Activated CD8-positive, alpha-beta T cell treated with anti-CD3 and anti-CD28 coated beads for 36 hours (primary cell): ENCODE results near the gene ADAM22. TPM values are rescaled to one million over a fixed set of nuclear protein-coding genes. Genes with fewer than 3 reads are reported as not detected.

Source experiments
- ATAC-seq: fragments of 200-7000 bp; cut with Tn5 transposase; one replicate; pipeline ENCODE4 v1.10.0; 2021; ENCODE audit warnings: mild to moderate bottlenecking, moderate library complexity
- CTCF ChIA-PET: fragments of 350-600 bp; sonication (Branson Sonifier 250); formaldehyde crosslinking; loops from one replicate; lab custom pipeline; 2021; ENCODE audit warnings: antibody characterized with exemption; lab: Charles Lee
- POLR2A ChIA-PET: fragments of 350-600 bp; sonication (Branson Sonifier 250); formaldehyde crosslinking; loops from one replicate; lab custom pipeline; 2021; ENCODE audit warnings: antibody characterized with exemption; lab: Charles Lee
- DNase-seq: peaks from one replicate; pipeline ENCODE4 v3.0.0-alpha.2; 2020
- H3K27ac Mint-ChIP-seq: one replicate; pipeline ENCODE4 v1.8.0; 2021; ENCODE audit warnings: mild to moderate bottlenecking, mixed read lengths
- H3K27me3 Mint-ChIP-seq: one replicate; pipeline ENCODE4 v1.8.0; 2021; ENCODE audit warnings: mixed read lengths
- H3K36me3 Mint-ChIP-seq: one replicate; pipeline ENCODE4 v1.8.0; 2021; ENCODE audit warnings: low read depth, mixed read lengths
- H3K4me1 Mint-ChIP-seq: one replicate; pipeline ENCODE4 v1.8.0; 2021; ENCODE audit warnings: low read depth, mixed read lengths
- H3K4me3 Mint-ChIP-seq: one replicate; pipeline ENCODE4 v1.8.0; 2021; ENCODE audit warnings: mild to moderate bottlenecking, moderate library complexity, mixed read lengths
- H3K9me3 Mint-ChIP-seq: one replicate; pipeline ENCODE4 v1.8.0; 2021; ENCODE audit warnings: mixed read lengths
- CTCF ChIP-seq: fragments of 200-600 bp; IDR thresholded peaks from one replicate; pipeline ENCODE4 v1.8.0; 2022; ENCODE audit warnings: antibody characterized with exemption, mild to moderate bottlenecking
- intact Hi-C: fragments of 100-400 bp; cut with micrococcal nuclease; formaldehyde crosslinking; loops from one replicate; pipeline ENCODE4 v1.10.0; 2022
- total RNA-seq, 2 experiments: library from RNA; stranded (reverse); gene quantifications; one replicate each; pipeline ENCODE4 v1.2.3, GENCODE V29; 2021

The ADAM22 gene
- total RNA-seq, 2 experiments from 2014 or later, result 2.3 to 3.0 TPM

GRCh38 chr7:87961754-87962153 lies 27.7 kb downstream of the ADAM22 start:
- intact Hi-C loops, result no loop called here
- no peak overlapping the region for H3K27ac Mint-ChIP-seq
- ChIA-PET CTCF (no interaction called here), POLR2A (no interaction called here)
- peaks cover 9% of the 10 kb centered on the region for H3K36me3 Mint-ChIP-seq
- H3K4me1 Mint-ChIP-seq, result no peaks in the 10 kb centered on the region
- H3K9me3 Mint-ChIP-seq, result no peaks in the 10 kb centered on the region
- ATAC-seq (no peak), DNase-seq (no peak)
- no peaks in the 10 kb centered on the region for H3K27me3 Mint-ChIP-seq
- TF ChIP-seq CTCF, result no peak
- no peak overlapping the region for H3K4me3 Mint-ChIP-seq

GRCh38 chr7:87966271-87966670 lies 32.2 kb downstream of the ADAM22 start:
- Mint-ChIP-seq H3K4me3 (no peak overlapping the region), H3K36me3 (peaks cover 7% of the 10 kb centered on the region), H3K4me1 (no peaks in the 10 kb centered on the region), H3K27me3 (no peaks in the 10 kb centered on the region), H3K27ac (no peak overlapping the region), H3K9me3 (no peaks in the 10 kb centered on the region)
- POLR2A ChIA-PET, result no interaction called here
- TF ChIP-seq CTCF, result no peak
- DNase-seq (no peak), ATAC-seq (no peak)
- CTCF ChIA-PET, result no interaction called here
- intact Hi-C loops, result no loop called here

GRCh38 chr7:87968021-87968420 lies 34.0 kb downstream of the ADAM22 start:
- Mint-ChIP-seq H3K9me3 (no peaks in the 10 kb centered on the region), H3K4me1 (no peaks in the 10 kb centered on the region), H3K27me3 (no peaks in the 10 kb centered on the region), H3K36me3 (peaks cover 9% of the 10 kb centered on the region), H3K4me3 (no peak overlapping the region), H3K27ac (no peak overlapping the region)
- CTCF ChIA-PET, result interaction anchor here (0.7 kb wide), 1 partner anchor 85 kb away, joined by 4 read pairs; no protein-coding TSS in a partner anchor
- no peak for DNase-seq
- intact Hi-C loops, result no loop called here
- POLR2A ChIA-PET, result no interaction called here
- no peak for ATAC-seq
- no peak for TF ChIP-seq CTCF

GRCh38 chr7:87982116-87982515 lies 48.1 kb downstream of the ADAM22 start:
- no peak overlapping the region for H3K4me3 Mint-ChIP-seq

GRCh38 chr7:87984088-87984487 lies 50.0 kb downstream of the ADAM22 start:
- H3K4me1 Mint-ChIP-seq, result no peaks in the 10 kb centered on the region
- no peak overlapping the region for H3K27ac Mint-ChIP-seq
- DNase-seq, result no peak
- POLR2A ChIA-PET, result no interaction called here
- no peaks in the 10 kb centered on the region for H3K9me3 Mint-ChIP-seq
- TF ChIP-seq CTCF, result no peak
- no peak overlapping the region for H3K4me3 Mint-ChIP-seq
- H3K27me3 Mint-ChIP-seq, result no peaks in the 10 kb centered on the region
- no peaks in the 10 kb centered on the region for H3K36me3 Mint-ChIP-seq
- ATAC-seq, result no peak
- CTCF ChIA-PET, result interaction anchor here (0.5 kb wide), 1 partner anchor 49 kb away, joined by 3 read pairs; no protein-coding TSS in a partner anchor
- intact Hi-C loops, result no loop called here

More at GRCh38 chr7:87982116-87982515, 48.1 kb downstream of the ADAM22 start:
- CTCF ChIA-PET, result interaction anchor here (0.6 kb wide), 1 partner anchor 12 kb away, joined by 3 read pairs; no protein-coding TSS in a partner anchor
- DNase-seq, result no peak
- no peaks in the 10 kb centered on the region for H3K4me1 Mint-ChIP-seq
- H3K27me3 Mint-ChIP-seq, result no peaks in the 10 kb centered on the region
- H3K27ac Mint-ChIP-seq, result no peak overlapping the region
- intact Hi-C loops, result no loop called here
- no peak for ATAC-seq
- no peaks in the 10 kb centered on the region for H3K9me3 Mint-ChIP-seq
- TF ChIP-seq CTCF, result no peak
- no peaks in the 10 kb centered on the region for H3K36me3 Mint-ChIP-seq
- POLR2A ChIA-PET, result interaction anchor here (0.6 kb wide), 1 partner anchor 263 kb away, joined by 3 read pairs; no protein-coding TSS in a partner anchor
